Brain microvascular endothelial cell (primary cell): ENCODE results near the gene PCDHGC5.

ENCODE experiments used
- DNase-seq: peaks from one replicate; pipeline ENCODE4 v3.0.0-alpha.2; 2020
- H3K27ac ChIP-seq: fragments of 250-450 bp; sonication (Bioruptor Pico); 2 replicates; pipeline ENCODE4 v1.5.1; 2020; ENCODE audit warnings: mild to moderate bottlenecking, moderate library complexity
- H3K27me3 ChIP-seq: fragments of 250-450 bp; sonication (Bioruptor Pico); replicated peaks from 2 replicates; pipeline ENCODE4 v1.5.1; 2020; ENCODE audit warnings: mild to moderate bottlenecking
- H3K36me3 ChIP-seq: fragments of 250-450 bp; sonication (Bioruptor Pico); replicated peaks from 2 replicates; pipeline ENCODE4 v1.5.1; 2020; ENCODE audit warnings: mild to moderate bottlenecking
- H3K4me3 ChIP-seq: 2 replicates; pipeline ENCODE4 v1.5.1; 2011; ENCODE audit warnings: low read depth, mild to moderate bottlenecking, control low read depth, low read length, moderate library complexity
- CTCF ChIP-seq: IDR thresholded peaks from 2 replicates; pipeline ENCODE4 v1.5.1; 2011; ENCODE audit warnings: low read depth, mild to moderate bottlenecking, moderate library complexity, low read length, control low read depth, inconsistent platforms; ENCODE audit errors: missing control alignments
- in situ Hi-C: cut with HindIII; loops from 2 replicates; pipeline ENCODE4 v1.10.0; 2017; ENCODE audit warnings: low sequenced_read_pairs, low pct_ligation_motif_present

PCDHGC5 gene

GRCh38 chr5:141525653-141526052 is 36.8 kb downstream of the PCDHGC5 start:
- H3K36me3 ChIP-seq = peaks cover 29% of the 10 kb centered on the region
- no peak for TF ChIP-seq CTCF
- H3K4me3 ChIP-seq = no peak overlapping the region

GRCh38 chr5:141527426-141527825 is 38.5 kb downstream of the PCDHGC5 start:
- Histone ChIP-seq H3K27ac (no peak overlapping the region), H3K4me3 (no peak overlapping the region), H3K36me3 (peaks cover 33% of the 10 kb centered on the region), H3K27me3 (no peaks in the 10 kb centered on the region)
- in situ Hi-C loops = no loop called here
- no peak for TF ChIP-seq CTCF
- DNase-seq = no peak

More at GRCh38 chr5:141525653-141526052, 36.8 kb downstream of the PCDHGC5 start:
- DNase-seq = no peak
- Histone ChIP-seq H3K27ac (peak overlapping the region; percentile 51), H3K27me3 (no peaks in the 10 kb centered on the region)
- in situ Hi-C loops = no loop called here

GRCh38 chr5:141528291-141528984 is 39.6 kb downstream of the PCDHGC5 start:
- TF ChIP-seq CTCF = no peak
- H3K36me3 ChIP-seq = peaks cover 33% of the 10 kb centered on the region
- no peak overlapping the region for H3K4me3 ChIP-seq
- H3K27me3 ChIP-seq = no peaks in the 10 kb centered on the region
- DNase-seq = no peak
- H3K27ac ChIP-seq = no peak overlapping the region
- in situ Hi-C loops = no loop called here

DNA sequence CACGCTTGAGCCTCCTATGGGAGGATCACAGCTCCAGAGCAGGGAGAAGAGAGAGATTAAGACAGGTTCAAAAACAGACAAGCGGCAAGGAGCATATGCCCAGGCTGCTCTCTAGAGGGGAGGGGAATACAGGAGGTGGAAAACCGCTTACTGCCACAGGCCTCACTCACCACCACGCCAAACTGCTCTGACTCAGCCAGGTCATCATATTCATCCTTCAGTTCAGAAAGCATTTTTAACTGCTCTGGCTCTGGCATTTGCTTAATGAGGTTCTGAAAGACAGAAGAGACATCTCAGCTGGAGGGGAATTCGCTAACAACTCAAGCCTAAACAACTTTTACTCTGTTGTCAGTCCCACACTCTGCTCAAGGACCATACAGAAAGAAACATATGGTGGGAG is 40.1 kb downstream of the PCDHGC5 start:
- peak; percentile 41 for DNase-seq
- TF ChIP-seq CTCF = no peak
- H3K36me3 ChIP-seq = peaks cover 33% of the 10 kb centered on the region

DNA sequence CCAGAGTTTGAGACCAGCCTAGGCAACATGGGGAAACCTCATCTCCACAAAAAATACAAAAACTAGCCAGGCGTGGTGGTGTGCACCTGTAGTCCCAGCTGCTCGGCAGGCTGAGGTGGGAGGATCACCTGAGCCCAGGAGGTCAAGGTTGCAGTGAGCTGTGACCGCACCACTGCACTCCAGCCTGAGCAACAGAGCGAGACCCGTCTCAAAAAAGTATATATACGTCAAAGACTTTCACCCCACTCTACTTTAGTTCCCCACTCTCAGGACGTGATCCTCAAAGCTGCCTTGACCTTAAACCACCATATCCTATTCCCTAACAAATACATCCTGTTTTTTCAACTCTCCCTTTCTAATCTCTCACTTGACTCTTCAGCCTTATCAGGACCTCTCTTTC is 41.0 kb downstream of the PCDHGC5 start:
- in situ Hi-C loops = no loop called here
- no peaks in the 10 kb centered on the region for H3K27me3 ChIP-seq
- no peak for DNase-seq
- TF ChIP-seq CTCF = no peak
- H3K27ac ChIP-seq = no peak overlapping the region
- no peak overlapping the region for H3K4me3 ChIP-seq
- peaks cover 31% of the 10 kb centered on the region for H3K36me3 ChIP-seq

More for the DNA sequence above, 40.1 kb downstream of the PCDHGC5 start:
- H3K4me3 ChIP-seq = no peak overlapping the region
- in situ Hi-C loops = no loop called here
- H3K27ac ChIP-seq = no peak overlapping the region
- no peaks in the 10 kb centered on the region for H3K27me3 ChIP-seq

DNA sequence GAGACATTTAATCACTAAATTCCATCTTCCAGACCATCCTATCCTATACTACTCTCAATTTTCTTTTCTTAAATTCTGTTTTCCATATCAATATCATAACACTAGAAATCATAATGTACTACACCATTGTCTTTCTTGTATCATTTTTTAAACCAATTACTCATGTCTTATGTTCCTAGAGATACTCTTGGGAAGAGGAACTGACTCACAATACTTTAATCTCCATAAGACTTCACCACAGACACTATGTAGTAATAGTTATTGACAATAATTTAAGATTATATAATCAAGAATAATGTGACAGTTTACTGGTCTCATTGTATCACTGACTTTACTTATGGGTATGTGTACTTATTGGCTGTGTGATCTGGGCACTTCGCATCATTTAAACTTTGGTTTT is 43.8 kb downstream of the PCDHGC5 start:
- Histone ChIP-seq H3K4me3 (no peak overlapping the region), H3K27me3 (no peaks in the 10 kb centered on the region), H3K36me3 (peaks cover 19% of the 10 kb centered on the region), H3K27ac (no peak overlapping the region)
- TF ChIP-seq CTCF = no peak
- DNase-seq = no peak
- in situ Hi-C loops = no loop called here
